Fibroblast of lung (primary cell): ENCODE results near the gene VWA8. TPM values are rescaled to one million over a fixed set of nuclear protein-coding genes. Genes with fewer than 3 reads are reported as not detected.

Experiments used
- DNase-seq, 2 donors: peaks; one replicate each; pipeline versions ENCODE4 v3.0.0 to v3.0.0-alpha.2; 2010; ENCODE audit warnings: low read depth in 2 of 2
- H2AFZ ChIP-seq: 2 replicates; pipeline ENCODE4 v1.5.1; 2012; ENCODE audit warnings: low read length, control low read depth, inconsistent platforms
- H3K27ac ChIP-seq: 2 replicates; pipeline ENCODE4 v1.5.1; 2011; ENCODE audit warnings: low read length, control low read depth; ENCODE audit not compliant: insufficient read depth
- H3K27me3 ChIP-seq: 2 replicates; pipeline ENCODE4 v1.5.1; 2011; ENCODE audit warnings: mild to moderate bottlenecking, low read length; ENCODE audit not compliant: control insufficient read depth, insufficient read depth
- H3K36me3 ChIP-seq: 2 replicates; pipeline ENCODE4 v1.5.1; 2011; ENCODE audit warnings: low read length; ENCODE audit not compliant: control insufficient read depth, insufficient read depth
- H3K4me1 ChIP-seq: 2 replicates; pipeline ENCODE4 v1.5.1; 2011; ENCODE audit warnings: low read length; ENCODE audit not compliant: control insufficient read depth, insufficient read depth; ENCODE audit errors: extremely low read depth
- H3K4me2 ChIP-seq: 2 replicates; pipeline ENCODE4 v1.5.1; 2011; ENCODE audit warnings: low read length, control low read depth; ENCODE audit not compliant: insufficient read depth; ENCODE audit errors: extremely low read depth
- H3K4me3 ChIP-seq, 4 experiments: fragments of 200-600 bp in 1 of 4; sonication (generic) in 1 of 4; replicated peaks in 1 of 4; 2 replicates each; pipeline ENCODE4 v1.5.1; 2011 to 2016; ENCODE audit warnings: low read length in 4 of 4, low read depth in 3 of 4, mild to moderate bottlenecking in 3 of 4, control low read depth in 2 of 4, inconsistent platforms in 1 of 4, mixed read lengths in 1 of 4; ENCODE audit not compliant: insufficient read depth in 1 of 4; ENCODE audit errors: control extremely low read depth in 1 of 4
- H3K79me2 ChIP-seq: 2 replicates; pipeline ENCODE4 v1.5.1; 2012; ENCODE audit warnings: mild to moderate bottlenecking, low read length, inconsistent platforms; ENCODE audit not compliant: control insufficient read depth, insufficient read depth
- H3K9ac ChIP-seq: 2 replicates; pipeline ENCODE4 v1.5.1; 2011; ENCODE audit warnings: mild to moderate bottlenecking, low read length, control low read depth; ENCODE audit not compliant: insufficient read depth
- H3K9me3 ChIP-seq: 2 replicates; pipeline ENCODE4 v1.5.1; 2012; ENCODE audit warnings: low read depth, low read length; ENCODE audit not compliant: control insufficient read depth, insufficient read depth
- H4K20me1 ChIP-seq: 2 replicates; pipeline ENCODE4 v1.5.1; 2011; ENCODE audit warnings: low read length; ENCODE audit not compliant: control insufficient read depth, insufficient read depth; ENCODE audit errors: extremely low read depth
- EZH2 ChIP-seq: IDR thresholded peaks from 2 replicates; pipeline ENCODE4 v1.5.1; 2012; ENCODE audit warnings: low read length, control low read depth, mild to moderate bottlenecking; ENCODE audit errors: missing control alignments
- polyA plus RNA-seq, 2 donors: library from polyadenylated mRNA; depleted of rRNA in 1 of 2; stranded (reverse) in 1 of 2; unstranded in 1 of 2; fragments of >200 nt; gene quantifications; 2 replicates each; pipeline ENCODE4 v1.2.1, GENCODE V29; 2011 to 2012; ENCODE audit warnings: missing spikeins in 1 of 2
- total RNA-seq: library from RNA; depleted of rRNA; stranded (reverse); fragments of >200 nt; gene quantifications from 2 replicates; pipeline ENCODE4 v1.2.1, GENCODE V29; 2014
- TF ChIP-seq, protein P1 (sequence below), 2 donors: IDR thresholded peaks in 1 of 2; conservative IDR thresholded peaks in 1 of 2; 1 replicate in 1 of 2; 2 replicates in 1 of 2; pipeline ENCODE4 v1.5.1; 2011 to 2012; ENCODE audit warnings: low read length in 2 of 2, control low read depth in 1 of 2, inconsistent platforms in 1 of 2, low read depth in 1 of 2, mild to moderate bottlenecking in 1 of 2

Gene VWA8
- total and polyA plus RNA-seq, 2 donors (not counting 1 experiment from before 2014, with no cell fraction given): 12.6 to 29.9 TPM

DNA sequence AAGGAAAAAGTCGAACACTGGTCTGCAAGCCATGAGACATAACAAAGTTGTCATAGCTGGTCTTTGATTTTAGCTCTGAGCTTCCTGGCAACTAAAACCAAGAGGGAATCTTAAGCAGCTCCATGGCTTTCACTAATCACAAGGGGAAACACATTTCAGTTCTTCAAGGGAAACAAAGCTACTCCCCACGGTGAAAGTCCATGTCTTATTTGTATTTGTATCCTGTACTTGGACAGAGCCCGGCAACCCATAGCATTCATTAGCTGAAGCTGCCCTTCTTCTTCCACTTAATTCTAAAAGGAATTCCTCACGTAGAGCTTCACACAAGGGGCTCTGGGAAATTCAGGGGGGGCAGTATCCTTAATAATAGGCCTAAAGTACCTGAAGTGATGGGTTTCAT is 374.7 kb downstream of the VWA8 start:
- DNase-seq: no peak
- no peak overlapping the region for H3K9ac ChIP-seq

DNA sequence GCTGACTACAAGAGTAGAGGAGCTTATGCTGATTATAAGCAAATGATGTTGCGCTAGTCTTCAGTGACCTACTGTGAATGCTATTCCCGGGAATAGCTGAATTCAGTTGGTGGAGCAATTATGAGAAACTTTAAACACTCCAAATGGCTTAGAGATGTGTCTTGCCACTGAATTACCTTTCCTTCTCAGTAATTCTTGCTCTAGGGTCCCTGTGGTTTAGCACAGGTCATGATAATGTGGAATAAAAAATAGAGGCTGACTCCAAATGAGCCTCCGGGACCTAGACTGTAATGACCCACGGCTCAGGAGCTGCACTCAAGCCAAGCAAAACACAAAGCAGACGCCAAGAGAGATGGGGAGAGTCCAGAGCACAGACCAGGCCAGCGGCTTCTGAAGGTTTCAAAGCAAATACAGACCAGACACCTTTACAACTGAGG is 378.9 kb downstream of the VWA8 start:
- H3K79me2 ChIP-seq: no peaks in the 10 kb centered on the region
- no peak overlapping the region for H3K9ac ChIP-seq
- TF ChIP-seq, protein P1, sequence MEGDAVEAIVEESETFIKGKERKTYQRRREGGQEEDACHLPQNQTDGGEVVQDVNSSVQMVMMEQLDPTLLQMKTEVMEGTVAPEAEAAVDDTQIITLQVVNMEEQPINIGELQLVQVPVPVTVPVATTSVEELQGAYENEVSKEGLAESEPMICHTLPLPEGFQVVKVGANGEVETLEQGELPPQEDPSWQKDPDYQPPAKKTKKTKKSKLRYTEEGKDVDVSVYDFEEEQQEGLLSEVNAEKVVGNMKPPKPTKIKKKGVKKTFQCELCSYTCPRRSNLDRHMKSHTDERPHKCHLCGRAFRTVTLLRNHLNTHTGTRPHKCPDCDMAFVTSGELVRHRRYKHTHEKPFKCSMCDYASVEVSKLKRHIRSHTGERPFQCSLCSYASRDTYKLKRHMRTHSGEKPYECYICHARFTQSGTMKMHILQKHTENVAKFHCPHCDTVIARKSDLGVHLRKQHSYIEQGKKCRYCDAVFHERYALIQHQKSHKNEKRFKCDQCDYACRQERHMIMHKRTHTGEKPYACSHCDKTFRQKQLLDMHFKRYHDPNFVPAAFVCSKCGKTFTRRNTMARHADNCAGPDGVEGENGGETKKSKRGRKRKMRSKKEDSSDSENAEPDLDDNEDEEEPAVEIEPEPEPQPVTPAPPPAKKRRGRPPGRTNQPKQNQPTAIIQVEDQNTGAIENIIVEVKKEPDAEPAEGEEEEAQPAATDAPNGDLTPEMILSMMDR (conservative IDR thresholded peaks at IDR 0.05 in 1 of 2, IDR thresholded peaks at IDR 0.05 in 1 of 2; ENCODE audit: low read depth in 1 of 2, low read length in 2 of 2): no peak
- no peak for TF ChIP-seq EZH2
- H3K27ac ChIP-seq: no peak overlapping the region
- H3K36me3 ChIP-seq: no peaks in the 10 kb centered on the region
- no peak overlapping the region for H2AFZ ChIP-seq
- no peak overlapping the region for H3K4me2 ChIP-seq
- H3K4me3 ChIP-seq: no peak overlapping the region
- H3K4me1 ChIP-seq: no peaks in the 10 kb centered on the region
- no peaks in the 10 kb centered on the region for H3K27me3 ChIP-seq
- peak in 1 of 2 donors; percentile 76 for DNase-seq
- no peaks in the 10 kb centered on the region for H4K20me1 ChIP-seq
- H3K9me3 ChIP-seq: no peaks in the 10 kb centered on the region

More for the DNA sequence above, 374.7 kb downstream of the VWA8 start:
- H3K4me3 ChIP-seq: no peak overlapping the region
- H4K20me1 ChIP-seq: no peaks in the 10 kb centered on the region
- H2AFZ ChIP-seq: no peak overlapping the region
- no peak overlapping the region for H3K4me2 ChIP-seq
- H3K27me3 ChIP-seq: no peaks in the 10 kb centered on the region
- H3K27ac ChIP-seq: no peak overlapping the region
- H3K79me2 ChIP-seq: no peaks in the 10 kb centered on the region
- no peaks in the 10 kb centered on the region for H3K9me3 ChIP-seq
- TF ChIP-seq, protein P1 (conservative IDR thresholded peaks at IDR 0.05 in 1 of 2, IDR thresholded peaks at IDR 0.05 in 1 of 2; ENCODE audit: low read depth in 1 of 2, low read length in 2 of 2): no peak
- no peak for TF ChIP-seq EZH2
- peaks cover 16% of the 10 kb centered on the region for H3K4me1 ChIP-seq
- no peaks in the 10 kb centered on the region for H3K36me3 ChIP-seq

DNA sequence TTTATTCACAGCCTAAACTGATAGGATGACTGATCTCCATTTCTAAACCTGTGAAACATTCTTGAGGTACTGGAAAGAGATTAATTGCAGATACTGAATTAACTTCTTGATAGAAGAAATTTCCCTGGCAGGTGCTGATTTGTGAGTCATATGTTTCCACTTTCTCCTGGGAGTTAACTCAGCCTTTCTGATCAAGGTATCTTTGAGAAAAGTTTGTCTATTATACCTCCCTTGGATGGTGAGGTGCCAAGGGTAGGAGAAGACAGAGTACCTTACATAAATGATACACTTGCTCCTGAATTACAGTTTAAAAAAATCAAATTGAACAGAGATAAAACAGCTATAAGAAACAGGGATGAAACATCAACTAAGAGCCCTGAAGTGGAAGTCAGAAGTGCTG is 380.6 kb downstream of the VWA8 start:
- no peak overlapping the region for H3K27ac ChIP-seq
- TF ChIP-seq, protein P1 (conservative IDR thresholded peaks at IDR 0.05 in 1 of 2, IDR thresholded peaks at IDR 0.05 in 1 of 2; ENCODE audit: low read depth in 1 of 2, low read length in 2 of 2): no peak
- no peak for TF ChIP-seq EZH2

More for the DNA sequence above, 380.6 kb downstream of the VWA8 start:
- Histone ChIP-seq H3K36me3 (no peaks in the 10 kb centered on the region), H3K4me1 (no peaks in the 10 kb centered on the region), H4K20me1 (no peaks in the 10 kb centered on the region), H3K79me2 (no peaks in the 10 kb centered on the region), H3K9ac (no peak overlapping the region), H3K4me3 (no peak overlapping the region), H3K27me3 (no peaks in the 10 kb centered on the region), H2AFZ (no peak overlapping the region), H3K9me3 (no peaks in the 10 kb centered on the region), H3K4me2 (no peak overlapping the region)
- DNase-seq: peak in 1 of 2 donors; percentile 30
